CD14-positive monocyte (primary cell): ENCODE results near the gene TNFRSF8. TPM values are rescaled to one million over a fixed set of nuclear protein-coding genes. Genes with fewer than 3 reads are reported as not detected.

ENCODE experiments used
- DNase-seq, 3 donors: peaks; one replicate each; pipeline ENCODE4 v3.0.0-alpha.2; 2011 to 2022
- H2AFZ ChIP-seq: 2 replicates; pipeline ENCODE4 v1.6.0; 2012; ENCODE audit warnings: mild to moderate bottlenecking, low read depth, low read length, inconsistent platforms; ENCODE audit not compliant: insufficient read depth, poor library complexity, severe bottlenecking
- H3K27ac ChIP-seq, 2 donors: 1 replicate in 1 of 2; 2 replicates in 1 of 2; pipeline ENCODE4 v1.5.1; 2012 to 2013; ENCODE audit warnings: low read length in 2 of 2, control low read depth in 1 of 2, inconsistent platforms in 1 of 2, low read depth in 1 of 2, mild to moderate bottlenecking in 1 of 2
- H3K27me3 ChIP-seq, 2 donors: one replicate each; pipeline versions ENCODE4 v1.6.0 to v1.6.1; 2011 to 2013; ENCODE audit warnings: low read length in 2 of 2; ENCODE audit not compliant: control insufficient read depth in 2 of 2, insufficient read depth in 2 of 2
- H3K36me3 ChIP-seq, 2 donors: replicated peaks in 1 of 2; 1 replicate in 1 of 2; 2 replicates in 1 of 2; pipeline versions ENCODE4 v1.5.1 to v1.6.1; 2012 to 2013; ENCODE audit warnings: low read length in 2 of 2, control low read depth in 1 of 2, inconsistent platforms in 1 of 2, mild to moderate bottlenecking in 1 of 2; ENCODE audit not compliant: insufficient read depth in 2 of 2, control insufficient read depth in 1 of 2
- H3K4me1 ChIP-seq, 2 donors: 1 replicate in 1 of 2; 2 replicates in 1 of 2; pipeline versions ENCODE4 v1.5.1 to v1.6.1; 2012 to 2013; ENCODE audit warnings: low read length in 2 of 2, control low read depth in 1 of 2, inconsistent platforms in 1 of 2, mild to moderate bottlenecking in 1 of 2, moderate library complexity in 1 of 2; ENCODE audit not compliant: insufficient read depth in 2 of 2, control insufficient read depth in 1 of 2
- H3K4me2 ChIP-seq: replicated peaks from 2 replicates; pipeline ENCODE3; 2012; ENCODE audit warnings: low read length, moderate library complexity, mild to moderate bottlenecking; ENCODE audit not compliant: poor library complexity, severe bottlenecking; ENCODE audit errors: extremely low read depth
- H3K4me3 ChIP-seq, 3 experiments: fragments of 200-600 bp in 1 of 3; sonication (generic) in 1 of 3; replicated peaks in 1 of 3; 1 replicate in 2 of 3; 2 replicates in 1 of 3; pipeline ENCODE4 v1.5.1; 2011 to 2013; ENCODE audit warnings: low read length in 3 of 3, mild to moderate bottlenecking in 3 of 3, control low read depth in 2 of 3, low read depth in 2 of 3, inconsistent platforms in 1 of 3, moderate library complexity in 1 of 3
- H3K79me2 ChIP-seq: 2 replicates; pipeline ENCODE4 v1.6.0; 2012; ENCODE audit warnings: mild to moderate bottlenecking, control low read depth, inconsistent platforms, low read length, moderate library complexity; ENCODE audit not compliant: insufficient read depth
- H3K9ac ChIP-seq: 2 replicates; pipeline ENCODE4 v1.6.0; 2017; ENCODE audit warnings: low read length, mild to moderate bottlenecking; ENCODE audit not compliant: insufficient read depth, poor library complexity, severe bottlenecking
- H3K9me3 ChIP-seq, 2 donors: replicated peaks in 1 of 2; 1 replicate in 1 of 2; 2 replicates in 1 of 2; pipeline versions ENCODE4 v1.5.1 to v1.6.1; 2012 to 2013; ENCODE audit warnings: low read length in 2 of 2, control low read depth in 1 of 2; ENCODE audit not compliant: control insufficient read depth in 1 of 2, insufficient read depth in 1 of 2
- H4K20me1 ChIP-seq: 2 replicates; pipeline ENCODE4 v1.6.0; 2012; ENCODE audit warnings: mild to moderate bottlenecking, low read length, control low read depth, moderate library complexity; ENCODE audit not compliant: insufficient read depth
- H3K27ac Mint-ChIP-seq, 7 donors: one replicate each; pipeline ENCODE4 v1.8.0; 2020; ENCODE audit warnings: mild to moderate bottlenecking in 7 of 7, mixed read lengths in 7 of 7, moderate library complexity in 6 of 7, inconsistent platforms in 2 of 7
- H3K27me3 Mint-ChIP-seq, 3 donors: one replicate each; pipeline ENCODE4 v1.8.0; 2021 to 2022; ENCODE audit warnings: low read depth in 3 of 3, mild to moderate bottlenecking in 3 of 3, mixed read lengths in 3 of 3, moderate library complexity in 3 of 3, inconsistent platforms in 1 of 3
- H3K36me3 Mint-ChIP-seq, 2 donors: one replicate each; pipeline ENCODE4 v1.8.0; 2020; ENCODE audit warnings: mixed read lengths in 2 of 2, inconsistent platforms in 1 of 2, mild to moderate bottlenecking in 1 of 2
- H3K4me1 Mint-ChIP-seq: one replicate; pipeline ENCODE4 v1.8.0; 2020; ENCODE audit warnings: mild to moderate bottlenecking, mixed read lengths
- H3K4me3 Mint-ChIP-seq, 2 donors: one replicate each; pipeline ENCODE4 v1.8.0; 2020; ENCODE audit warnings: mild to moderate bottlenecking in 2 of 2, mixed read lengths in 2 of 2, moderate library complexity in 1 of 2
- H3K9me3 Mint-ChIP-seq, 7 donors: one replicate each; pipeline ENCODE4 v1.8.0; 2020 to 2022; ENCODE audit warnings: mixed read lengths in 7 of 7, mild to moderate bottlenecking in 6 of 7, moderate library complexity in 6 of 7, inconsistent platforms in 2 of 7
- WGBS: methylation state at CpG from one replicate; pipeline ENCODE4 v1.1.5; 2013; ENCODE audit warnings: missing lambda C conversion rate; ENCODE audit not compliant: insufficient coverage; 5-methylcytosine and 5-hydroxymethylcytosine counted together
- intact Hi-C, 2 donors: fragments of 100-400 bp; cut with micrococcal nuclease; formaldehyde crosslinking; loops; one replicate each; pipeline versions ENCODE4 v1.15.0 to v1.15.1; 2023
- polyA plus RNA-seq, 3 donors: library from polyadenylated mRNA; depleted of rRNA in 1 of 3; unstranded in 2 of 3; stranded (reverse) in 1 of 3; fragments of 300-500 nt in 2 of 3; fragments of >200 nt in 1 of 3; fragmentation: Illumina TruSeq in 2 of 3; gene quantifications; 1 replicate in 2 of 3; 2 replicates in 1 of 3; pipeline ENCODE4 v1.2.3, GENCODE V29; 2012 to 2021
- TF ChIP-seq, protein P1 (sequence below): fragments of 200-600 bp; IDR thresholded peaks from one replicate; pipeline ENCODE4 v1.8.0; 2022; ENCODE audit warnings: antibody characterized with exemption, mild to moderate bottlenecking

Gene TNFRSF8
- polyA plus RNA-seq, 3 donors: 10.9 to 11.9 (median 11.8) TPM

DNA sequence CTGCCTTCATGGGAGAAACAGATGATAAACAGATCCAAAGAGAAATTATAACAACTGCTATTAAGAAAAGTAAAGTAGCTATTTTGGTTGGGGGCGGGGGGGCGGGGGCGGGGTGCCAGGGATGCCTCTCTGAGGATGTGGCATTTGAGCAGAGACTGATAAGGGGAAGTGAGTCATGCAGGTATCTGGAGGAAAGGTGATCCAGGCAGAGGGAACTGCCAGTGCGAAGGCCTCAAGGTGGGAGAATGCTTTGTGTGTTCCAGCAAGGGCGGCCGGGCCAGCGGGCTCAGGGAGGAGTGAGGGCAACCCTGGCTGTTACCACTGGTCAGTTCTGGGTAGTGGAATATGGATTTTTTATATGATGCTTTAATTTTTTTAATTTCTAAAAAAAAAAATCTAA, 96.7 kb downstream of the TNFRSF8 start:
- Histone ChIP-seq H4K20me1 (no peaks in the 10 kb centered on the region), H3K9ac (no peak overlapping the region), H3K4me3 (no peak overlapping the region), H3K79me2 (peaks cover 14% of the 10 kb centered on the region), H3K4me1 (peaks cover 89 to 93% of the 10 kb centered on the region in 2 donors), H2AFZ (no peak overlapping the region), H3K36me3 (no peaks in the 10 kb centered on the region), H3K9me3 (no peaks in the 10 kb centered on the region), H3K27me3 (no peaks in the 10 kb centered on the region), H3K27ac (no peak overlapping the region), H3K4me2 (no peak overlapping the region)
- Mint-ChIP-seq H3K27me3 (peaks cover 0 to 4% (median 0%) of the 10 kb centered on the region in 3 donors), H3K36me3 (peaks cover 4 to 6% of the 10 kb centered on the region in 2 donors), H3K4me1 (peaks cover 86% of the 10 kb centered on the region), H3K4me3 (peak overlapping the region in 1 of 2 donors; percentile 54), H3K27ac (peak overlapping the region in 6 of 7 donors; percentile 50 to 97 (median 66)), H3K9me3 (peaks cover 0 to 2% (median 0%) of the 10 kb centered on the region in 7 donors)
- WGBS: 57% methylated on average over 3 of the region's 7 CpGs
- TF ChIP-seq, protein P1, sequence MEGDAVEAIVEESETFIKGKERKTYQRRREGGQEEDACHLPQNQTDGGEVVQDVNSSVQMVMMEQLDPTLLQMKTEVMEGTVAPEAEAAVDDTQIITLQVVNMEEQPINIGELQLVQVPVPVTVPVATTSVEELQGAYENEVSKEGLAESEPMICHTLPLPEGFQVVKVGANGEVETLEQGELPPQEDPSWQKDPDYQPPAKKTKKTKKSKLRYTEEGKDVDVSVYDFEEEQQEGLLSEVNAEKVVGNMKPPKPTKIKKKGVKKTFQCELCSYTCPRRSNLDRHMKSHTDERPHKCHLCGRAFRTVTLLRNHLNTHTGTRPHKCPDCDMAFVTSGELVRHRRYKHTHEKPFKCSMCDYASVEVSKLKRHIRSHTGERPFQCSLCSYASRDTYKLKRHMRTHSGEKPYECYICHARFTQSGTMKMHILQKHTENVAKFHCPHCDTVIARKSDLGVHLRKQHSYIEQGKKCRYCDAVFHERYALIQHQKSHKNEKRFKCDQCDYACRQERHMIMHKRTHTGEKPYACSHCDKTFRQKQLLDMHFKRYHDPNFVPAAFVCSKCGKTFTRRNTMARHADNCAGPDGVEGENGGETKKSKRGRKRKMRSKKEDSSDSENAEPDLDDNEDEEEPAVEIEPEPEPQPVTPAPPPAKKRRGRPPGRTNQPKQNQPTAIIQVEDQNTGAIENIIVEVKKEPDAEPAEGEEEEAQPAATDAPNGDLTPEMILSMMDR: no peak
- intact Hi-C loops: no loop called here
- no peak for DNase-seq

DNA sequence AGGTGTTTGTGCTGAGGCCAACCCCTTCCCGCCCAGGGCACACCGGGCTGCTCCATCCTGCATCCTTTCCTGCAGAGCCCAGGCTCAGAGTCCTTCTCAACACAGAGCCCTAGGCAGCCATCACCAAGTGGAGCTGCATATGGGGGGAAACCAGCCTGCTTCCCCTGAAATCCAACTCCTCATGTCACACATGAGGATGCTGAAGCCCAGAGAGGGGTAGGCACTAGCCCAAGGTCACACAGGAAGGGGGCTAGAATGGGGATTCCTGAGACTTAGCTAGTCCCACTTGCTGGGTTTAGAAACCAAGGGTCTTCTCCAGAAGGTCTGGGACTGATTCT, 98.2 kb downstream of the TNFRSF8 start:
- Histone ChIP-seq H3K4me3 (peak overlapping the region in 1 of 3 experiments; percentile 49), H2AFZ (no peak overlapping the region), H4K20me1 (no peaks in the 10 kb centered on the region), H3K4me1 (peaks cover 93 to 97% of the 10 kb centered on the region in 2 donors), H3K79me2 (peaks cover 17% of the 10 kb centered on the region), H3K4me2 (peak overlapping the region; percentile 42), H3K36me3 (no peaks in the 10 kb centered on the region), H3K27me3 (no peaks in the 10 kb centered on the region), H3K9me3 (no peaks in the 10 kb centered on the region), H3K9ac (peak overlapping the region; percentile 48), H3K27ac (peak overlapping the region; percentile 92 to 95)
- no peak for DNase-seq
- Mint-ChIP-seq H3K27ac (peak overlapping the region; percentile 96 to 99 (median 98)), H3K4me3 (peak overlapping the region in 1 of 2 donors; percentile 45), H3K36me3 (peaks cover 0 to 4% of the 10 kb centered on the region in 2 donors), H3K4me1 (peaks cover 85% of the 10 kb centered on the region), H3K9me3 (peaks cover 0 to 2% (median 0%) of the 10 kb centered on the region in 7 donors), H3K27me3 (peaks cover 0 to 4% (median 0%) of the 10 kb centered on the region in 3 donors)
- TF ChIP-seq, protein P1: no peak
- intact Hi-C loops: no loop called here
- 58% methylated on average over 2 of the region's 2 CpGs for WGBS
